HepG2 (cell line): ENCODE data around the gene LZTR1. TPM values are rescaled to one million over a fixed set of nuclear protein-coding genes. Genes with fewer than 3 reads are reported as not detected.
A peak's percentile ranks its signal among the peaks of the same experiment; 100 is the strongest.

ENCODE experiments used
- ATF7-NPFF ChIP-seq: sonication (generic); formaldehyde crosslinking; IDR thresholded peaks from 2 replicates; pipeline ENCODE4 v1.8.1; 2023; ENCODE audit warnings: mild to moderate bottlenecking, low read depth, missing genetic modification reagents, moderate library complexity
- EEA1 ChIP-seq: sonication (generic); formaldehyde crosslinking; IDR thresholded peaks from 2 replicates; pipeline ENCODE4 v1.5.1; 2020; ENCODE audit warnings: mild to moderate bottlenecking, missing genetic modification reagents, borderline replicate concordance
- GATA4 ChIP-seq: sonication (generic); IDR thresholded peaks from 2 replicates; pipeline ENCODE4 v1.6.1; 2016; ENCODE audit warnings: antibody characterized with exemption, low read depth, borderline replicate concordance
- HDAC1 ChIP-seq: sonication (generic); formaldehyde crosslinking; IDR thresholded peaks from 2 replicates; pipeline ENCODE4 v1.5.1; 2020; ENCODE audit warnings: mild to moderate bottlenecking, missing genetic modification reagents
- NCOR1 ChIP-seq: fragments of 200-600 bp; sonication (generic); IDR thresholded peaks from 2 replicates; pipeline ENCODE4 v1.7.0; 2017; ENCODE audit warnings: antibody characterized with exemption, low read length, borderline replicate concordance
- NR2F2 ChIP-seq: IDR thresholded peaks from 2 replicates; pipeline ENCODE4 v1.6.1; 2012; ENCODE audit warnings: low read depth, inconsistent platforms, borderline replicate concordance
- PCBP2 ChIP-seq: fragments of 200-400 bp; formaldehyde crosslinking; optimal IDR thresholded peaks from 2 replicates; pipeline ENCODE3; 2018; ENCODE audit warnings: low read length, low read depth; ENCODE audit not compliant: poor library complexity, severe bottlenecking
- POGZ ChIP-seq: sonication (generic); formaldehyde crosslinking; IDR thresholded peaks from 2 replicates; pipeline ENCODE4 v1.4.0; 2020; ENCODE audit warnings: mild to moderate bottlenecking, missing genetic modification reagents
- RFX1 ChIP-seq: fragments of 450-650 bp; IDR thresholded peaks from 2 replicates; pipeline ENCODE4 v1.6.1; 2017
- SMYD3 ChIP-seq: sonication (generic); formaldehyde crosslinking; IDR thresholded peaks from 2 replicates; pipeline ENCODE4 v1.8.1; 2023; ENCODE audit warnings: mild to moderate bottlenecking, missing genetic modification reagents
- SOX6 ChIP-seq, 2 experiments: fragments of 450-650 bp in 1 of 2; sonication (generic) in 1 of 2; formaldehyde crosslinking in 1 of 2; IDR thresholded peaks; 2 replicates each; pipeline versions ENCODE4 v1.4.0 to v1.6.1; 2017 to 2020; ENCODE audit warnings: antibody characterized with exemption in 1 of 2, mild to moderate bottlenecking in 1 of 2, missing genetic modification reagents in 1 of 2
- TCF7 ChIP-seq: sonication (generic); IDR thresholded peaks from 2 replicates; pipeline ENCODE4 v1.6.1; 2016; ENCODE audit warnings: antibody characterized with exemption, low read depth
- ZBTB7B ChIP-seq: sonication (generic); formaldehyde crosslinking; IDR thresholded peaks from 2 replicates; pipeline ENCODE4 v1.4.0; 2020; ENCODE audit warnings: missing genetic modification reagents
- ZFP36 ChIP-seq: fragments of 150-350 bp; IDR thresholded peaks from 2 replicates; pipeline ENCODE4 v1.6.1; 2018; ENCODE audit warnings: borderline replicate concordance, low read length, low read depth; ENCODE audit not compliant: partially characterized antibody
- ZNF557 ChIP-seq: sonication (generic); formaldehyde crosslinking; IDR thresholded peaks from 2 replicates; pipeline ENCODE4 v1.4.0; 2020; ENCODE audit warnings: missing genetic modification reagents
- ZNF703 ChIP-seq: sonication (generic); formaldehyde crosslinking; IDR thresholded peaks from 2 replicates; pipeline ENCODE4 v1.5.1; 2020; ENCODE audit warnings: missing genetic modification reagents, mild to moderate bottlenecking, moderate library complexity, borderline replicate concordance
- ZNF788 ChIP-seq: sonication (generic); formaldehyde crosslinking; IDR thresholded peaks from 2 replicates; pipeline ENCODE4 v1.5.0; 2020; ENCODE audit warnings: mild to moderate bottlenecking, missing genetic modification reagents, borderline replicate concordance
- ZNF83 ChIP-seq: sonication (generic); formaldehyde crosslinking; IDR thresholded peaks from 2 replicates; pipeline ENCODE4 v1.4.0; 2020; ENCODE audit warnings: missing genetic modification reagents, mild to moderate bottlenecking, borderline replicate concordance
- polyA plus RNA-seq, 8 experiments: library from polyadenylated mRNA; depleted of rRNA in 3 of 8; stranded (reverse) in 7 of 8; unstranded in 1 of 8; fragments of >200 nt; fragmentation: Illumina TruSeq in 4 of 8; extraction: Trizol in 4 of 8; gene quantifications; 2 replicates each; pipeline versions ENCODE4 v1.2.1 to v1.2.3, GENCODE V29; 2011 to 2016; ENCODE audit warnings: low read depth in 4 of 8, missing spikeins in 1 of 8, mixed read lengths in 1 of 8; ENCODE audit not compliant: insufficient read depth in 1 of 8
- total RNA-seq, 5 experiments: library from RNA; depleted of rRNA; stranded (reverse); fragments of >200 nt; fragmentation: Illumina TruSeq; extraction: Trizol; gene quantifications; 2 replicates each; pipeline ENCODE4 v1.2.3, GENCODE V29; 2016; ENCODE audit warnings: low read depth in 1 of 5
- TF ChIP-seq, protein P1 (sequence below): sonication (generic); formaldehyde crosslinking; IDR thresholded peaks from 2 replicates; pipeline ENCODE4 v1.9.0; 2021; ENCODE audit warnings: missing genetic modification reagents, borderline replicate concordance
- TF ChIP-seq, protein P2 (sequence below): sonication (generic); formaldehyde crosslinking; IDR thresholded peaks from 2 replicates; pipeline ENCODE4 v1.5.0; 2020; ENCODE audit warnings: mild to moderate bottlenecking, missing genetic modification reagents, borderline replicate concordance
- TF ChIP-seq, protein P3 (sequence below): sonication (generic); formaldehyde crosslinking; IDR thresholded peaks from 2 replicates; pipeline ENCODE4 v1.5.1; 2020; ENCODE audit warnings: mild to moderate bottlenecking, missing genetic modification reagents

LZTR1 gene
- total and polyA plus RNA-seq, 2 of the 13 experiments (the other 11 are each of a cell fraction or from before 2014, with no cell fraction given), result 21.8 to 22.4 TPM

DNA sequence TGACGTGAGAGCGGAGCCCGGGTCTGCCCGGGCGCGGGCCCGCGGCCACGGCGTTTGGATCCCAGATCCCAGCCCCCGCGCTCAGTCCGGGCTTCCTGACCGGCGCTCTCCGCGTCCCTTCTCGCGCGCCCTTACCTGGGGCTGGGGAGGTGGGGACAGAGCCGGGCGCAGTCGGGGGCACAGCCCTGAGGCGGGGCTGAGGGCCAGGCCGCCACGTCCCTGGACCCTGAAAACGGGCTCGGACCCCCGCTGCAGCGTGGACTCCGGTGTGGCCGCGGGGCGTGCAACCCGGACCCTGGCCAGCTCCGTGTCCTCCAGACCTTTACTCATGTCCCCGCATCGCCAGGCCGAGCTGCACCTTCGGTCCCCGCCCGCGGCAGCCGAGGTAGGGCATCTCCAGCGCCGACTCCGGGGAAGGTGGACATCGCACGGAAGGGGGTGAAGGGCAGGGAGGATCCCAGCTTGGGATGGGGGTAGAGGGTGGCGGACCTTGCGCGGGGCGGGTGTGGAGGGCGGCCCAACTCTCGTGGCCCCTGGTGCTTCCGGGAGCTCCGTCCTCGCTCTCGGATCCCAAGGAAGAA, 24.9 kb upstream of the LZTR1 start (continued):
- TF ChIP-seq, protein P1, sequence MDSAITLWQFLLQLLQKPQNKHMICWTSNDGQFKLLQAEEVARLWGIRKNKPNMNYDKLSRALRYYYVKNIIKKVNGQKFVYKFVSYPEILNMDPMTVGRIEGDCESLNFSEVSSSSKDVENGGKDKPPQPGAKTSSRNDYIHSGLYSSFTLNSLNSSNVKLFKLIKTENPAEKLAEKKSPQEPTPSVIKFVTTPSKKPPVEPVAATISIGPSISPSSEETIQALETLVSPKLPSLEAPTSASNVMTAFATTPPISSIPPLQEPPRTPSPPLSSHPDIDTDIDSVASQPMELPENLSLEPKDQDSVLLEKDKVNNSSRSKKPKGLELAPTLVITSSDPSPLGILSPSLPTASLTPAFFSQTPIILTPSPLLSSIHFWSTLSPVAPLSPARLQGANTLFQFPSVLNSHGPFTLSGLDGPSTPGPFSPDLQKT (CRISPR knock-in tag), result no peak
- 0 out of 2 replicates have a peak, but pooled peaks have one; percentile 12 for TF ChIP-seq NCOR1
- no peak; the same call in 1 of the 2 replicates for TF ChIP-seq ATF7-NPFF
- TF ChIP-seq NR2F2, result no peak
- TF ChIP-seq, protein P2, sequence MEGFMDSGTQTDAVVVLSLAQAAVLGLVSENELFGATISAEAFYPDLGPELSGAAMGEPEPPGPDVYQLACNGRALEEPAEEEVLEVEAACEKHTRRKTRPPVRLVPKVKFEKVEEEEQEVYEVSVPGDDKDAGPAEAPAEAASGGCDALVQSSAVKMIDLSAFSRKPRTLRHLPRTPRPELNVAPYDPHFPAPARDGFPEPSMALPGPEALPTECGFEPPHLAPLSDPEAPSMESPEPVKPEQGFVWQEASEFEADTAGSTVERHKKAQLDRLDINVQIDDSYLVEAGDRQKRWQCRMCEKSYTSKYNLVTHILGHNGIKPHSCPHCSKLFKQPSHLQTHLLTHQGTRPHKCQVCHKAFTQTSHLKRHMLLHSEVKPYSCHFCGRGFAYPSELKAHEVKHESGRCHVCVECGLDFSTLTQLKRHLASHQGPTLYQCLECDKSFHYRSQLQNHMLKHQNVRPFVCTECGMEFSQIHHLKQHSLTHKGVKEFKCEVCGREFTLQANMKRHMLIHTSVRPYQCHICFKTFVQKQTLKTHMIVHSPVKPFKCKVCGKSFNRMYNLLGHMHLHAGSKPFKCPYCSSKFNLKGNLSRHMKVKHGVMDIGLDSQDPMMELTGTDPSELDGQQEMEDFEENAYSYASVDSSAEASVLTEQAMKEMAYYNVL, result no peak
- TF ChIP-seq SMYD3, result no peak
- no peak for TF ChIP-seq RFX1
- no peak for TF ChIP-seq ZFP36
- TF ChIP-seq HDAC1, result no peak; the same call in 1 of the 2 replicates
- TF ChIP-seq GATA4, result 0 out of 2 replicates have a peak, but pooled peaks have one; percentile 10
- no peak for TF ChIP-seq PCBP2
- no peak for TF ChIP-seq POGZ
- no peak for TF ChIP-seq ZNF557
- TF ChIP-seq EEA1, result peak; percentile 66; the same call in 1 of the 2 replicates
- TF ChIP-seq TCF7, result no peak
- no peak for TF ChIP-seq ZNF83 (CRISPR knock-in tag)
- no peak for TF ChIP-seq ZNF703 (CRISPR knock-in tag)
- TF ChIP-seq, protein P3, sequence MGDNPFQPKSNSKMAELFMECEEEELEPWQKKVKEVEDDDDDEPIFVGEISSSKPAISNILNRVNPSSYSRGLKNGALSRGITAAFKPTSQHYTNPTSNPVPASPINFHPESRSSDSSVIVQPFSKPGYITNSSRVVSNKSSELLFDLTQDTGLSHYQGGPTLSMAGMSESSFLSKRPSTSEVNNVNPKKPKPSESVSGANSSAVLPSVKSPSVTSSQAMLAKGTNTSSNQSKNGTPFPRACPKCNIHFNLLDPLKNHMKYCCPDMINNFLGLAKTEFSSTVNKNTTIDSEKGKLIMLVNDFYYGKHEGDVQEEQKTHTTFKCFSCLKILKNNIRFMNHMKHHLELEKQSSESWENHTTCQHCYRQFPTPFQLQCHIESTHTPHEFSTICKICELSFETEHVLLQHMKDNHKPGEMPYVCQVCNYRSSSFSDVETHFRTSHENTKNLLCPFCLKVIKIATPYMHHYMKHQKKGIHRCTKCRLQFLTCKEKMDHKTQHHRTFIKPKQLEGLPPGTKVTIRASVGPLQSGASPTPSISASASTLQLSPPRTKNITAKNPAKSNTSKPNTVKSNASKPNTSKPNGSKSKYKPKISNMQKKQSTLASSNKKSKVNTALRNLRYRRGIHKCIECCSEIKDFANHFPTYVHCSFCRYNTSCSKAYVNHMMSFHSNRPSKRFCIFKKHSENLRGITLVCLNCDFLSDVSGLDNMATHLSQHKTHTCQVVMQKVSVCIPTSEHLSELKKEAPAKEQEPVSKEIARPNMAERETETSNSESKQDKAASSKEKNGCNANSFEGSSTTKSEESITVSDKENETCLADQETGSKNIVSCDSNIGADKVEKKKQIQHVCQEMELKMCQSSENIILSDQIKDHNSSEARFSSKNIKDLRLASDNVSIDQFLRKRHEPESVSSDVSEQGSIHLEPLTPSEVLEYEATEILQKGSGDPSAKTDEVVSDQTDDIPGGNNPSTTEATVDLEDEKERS (CRISPR knock-in tag), result peak; percentile 20; the same call in 1 of the 2 replicates
- TF ChIP-seq ZBTB7B (CRISPR knock-in tag), result no peak
- TF ChIP-seq SOX6 (IDR thresholded peaks at IDR 0.05), result no peak
- TF ChIP-seq SOX6 (CRISPR knock-in tag; IDR thresholded peaks at IDR 0.05), result no peak
- 0 out of 2 replicates have a peak, but pooled peaks have one; percentile 21 for TF ChIP-seq ZNF788
